DLD1 (cell line): ENCODE results near the gene RAD51B.

Experiments used
- in situ Hi-C: cut with HindIII; loops from 2 replicates; pipeline ENCODE4 v1.10.0; 2017; ENCODE audit warnings: low sequenced_read_pairs

Gene RAD51B

GRCh38 chr14:68369281-68370056 lies 549.9 kb downstream of the RAD51B start:
- in situ Hi-C loops, result no loop called here

GRCh38 chr14:68370057-68370360 lies 550.4 kb downstream of the RAD51B start:
- in situ Hi-C loops, result no loop called here

- in situ Hi-C loops, result no loop called here
Measured at GRCh38 chr14:68372368-68372767, 552.8 kb downstream of the RAD51B start.

- in situ Hi-C loops, result no loop called here
Measured at GRCh38 chr14:68373124-68373646, 553.6 kb downstream of the RAD51B start.

GRCh38 chr14:68373847-68374444 lies 554.4 kb downstream of the RAD51B start:
- in situ Hi-C loops, result no loop called here

GRCh38 chr14:68374682-68375081 lies 555.1 kb downstream of the RAD51B start:
- in situ Hi-C loops, result no loop called here

GRCh38 chr14:68375376-68375775 lies 555.8 kb downstream of the RAD51B start:
- in situ Hi-C loops, result no loop called here

- in situ Hi-C loops, result no loop called here
Measured at GRCh38 chr14:68376067-68376779, 556.6 kb downstream of the RAD51B start.

GRCh38 chr14:68377006-68377405 lies 557.4 kb downstream of the RAD51B start:
- in situ Hi-C loops, result no loop called here

GRCh38 chr14:68377459-68377858 lies 557.9 kb downstream of the RAD51B start:
- in situ Hi-C loops, result no loop called here

GRCh38 chr14:68379510-68380328 lies 560.1 kb downstream of the RAD51B start:
- in situ Hi-C loops, result no loop called here

GRCh38 chr14:68380329-68380741 lies 560.8 kb downstream of the RAD51B start:
- in situ Hi-C loops, result no loop called here

- in situ Hi-C loops, result no loop called here
Measured at GRCh38 chr14:68384335-68384734, 564.8 kb downstream of the RAD51B start.

- in situ Hi-C loops, result no loop called here
Measured at GRCh38 chr14:68384881-68385280, 565.3 kb downstream of the RAD51B start.

- in situ Hi-C loops, result no loop called here
Measured at GRCh38 chr14:68386446-68386845, 566.9 kb downstream of the RAD51B start.

GRCh38 chr14:68386950-68387779 lies 567.6 kb downstream of the RAD51B start:
- in situ Hi-C loops, result no loop called here

GRCh38 chr14:68389943-68390342 lies 570.4 kb downstream of the RAD51B start:
- in situ Hi-C loops, result no loop called here

- in situ Hi-C loops, result no loop called here
Measured at GRCh38 chr14:68390741-68391140, 571.2 kb downstream of the RAD51B start.

GRCh38 chr14:68391311-68392014 lies 571.9 kb downstream of the RAD51B start:
- in situ Hi-C loops, result no loop called here
